HEK293T (cell line): ENCODE results near the gene SCGB3A1.

Source experiments
- FOXA1 ChIP-seq: fragments of 450-650 bp; IDR thresholded peaks from 2 replicates; pipeline ENCODE4 v1.6.1; 2016; ENCODE audit warnings: mild to moderate bottlenecking
- FOXM1 ChIP-seq: fragments of 450-650 bp; IDR thresholded peaks from 2 replicates; pipeline ENCODE4 v1.6.1; 2017; ENCODE audit warnings: mild to moderate bottlenecking, borderline replicate concordance
- LEF1 ChIP-seq: fragments of 450-650 bp; IDR thresholded peaks from 2 replicates; pipeline ENCODE4 v1.6.1; 2017; ENCODE audit warnings: mild to moderate bottlenecking, borderline replicate concordance
- SP1 ChIP-seq: fragments of 450-650 bp; IDR thresholded peaks from 2 replicates; pipeline ENCODE4 v1.6.1; 2017
- SUZ12 ChIP-seq: fragments of 450-650 bp; IDR thresholded peaks from 2 replicates; pipeline ENCODE4 v1.6.1; 2016; ENCODE audit warnings: mild to moderate bottlenecking

- TF ChIP-seq SP1: no peak
- no peak for TF ChIP-seq SUZ12
- no peak for TF ChIP-seq LEF1
- no peak for TF ChIP-seq FOXM1
- no peak for TF ChIP-seq FOXA1
These were observed 49.2 kb upstream of the SCGB3A1 start for GRCh38 chr5:180640611-180640860.
